Stimulated activated CD8-positive, alpha-beta memory T cell treated with anti-CD3 and anti-CD28 coated beads, Interleukin-12 subunit alpha, Interleukin-12 subunit beta, amount 100 ng/mL, for 24 hours (primary cell): ENCODE measurements around the gene ING3.

Experiments
- DNase-seq: peaks from one replicate; pipeline ENCODE4 v3.0.0-alpha.2; 2020; ENCODE audit errors: extremely low read depth

The ING3 gene

DNA sequence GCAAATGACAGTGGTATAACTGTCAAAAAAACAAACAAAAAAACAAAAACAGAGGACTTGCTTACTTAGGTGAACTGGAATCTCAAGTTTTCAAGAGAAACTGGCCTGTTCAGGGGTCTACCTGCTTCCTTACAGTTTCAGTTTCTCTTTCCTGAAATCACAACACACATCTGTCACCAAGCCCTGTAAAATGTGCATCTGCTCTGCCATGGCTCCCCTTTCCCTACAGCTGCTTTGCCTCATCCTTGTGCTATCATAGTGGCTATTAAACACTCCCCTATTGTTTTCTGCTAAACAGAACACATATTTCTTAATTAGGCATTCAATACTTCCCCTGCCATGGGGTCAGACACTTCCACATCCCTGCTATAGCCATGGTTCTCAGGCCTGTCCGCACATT is 75.6 kb downstream of the ING3 start:
- DNase-seq, result no peak

DNA sequence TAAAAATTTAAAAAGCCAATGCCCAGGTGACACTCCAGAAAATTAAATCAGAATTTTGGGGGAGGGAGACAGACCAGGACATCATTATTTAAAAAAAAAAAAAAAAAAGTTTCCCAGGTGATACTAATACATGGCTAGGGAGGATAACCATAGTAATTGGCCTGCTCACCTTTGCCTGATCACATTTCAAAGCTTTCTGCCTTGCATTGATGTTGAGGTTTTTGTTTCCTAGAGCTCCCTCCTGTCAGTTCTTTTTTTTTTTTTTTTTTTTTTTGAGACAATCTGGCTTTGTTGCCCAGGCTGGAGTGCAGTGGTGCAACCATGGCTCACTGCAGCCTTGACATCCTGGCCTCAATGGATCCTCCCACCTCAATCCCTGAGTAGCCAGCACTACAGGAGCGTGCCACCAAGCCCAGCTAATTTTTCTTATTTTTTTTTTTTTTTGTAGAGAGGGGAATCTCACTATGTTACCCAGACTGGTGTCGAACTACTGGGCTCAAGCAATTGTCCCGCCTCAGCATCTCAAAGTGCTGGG is 76.1 kb downstream of the ING3 start:
- DNase-seq, result no peak
